ENCODE data around the gene ATAD3C. TPM values are rescaled to one million over a fixed set of nuclear protein-coding genes. Genes with fewer than 3 reads are reported as not detected.
"Not testable (repeated sequence)": the region's sequence is repeated elsewhere in the genome, so short reads cannot be mapped to it uniquely, and the experiment has no call there.

The ATAD3C gene
- total RNA-seq, 1 donor from 2014 or later: 0.51 TPM

GRCh38 chr1:1439546-1440261 is 9.8 kb upstream of the ATAD3C start:
- intact Hi-C loops (cut with DNase I): loop anchor here (5.0 kb wide), 1 partner anchor 42 kb away; the partner anchor contains the start of gene CCNL2
- DNase-seq (ENCODE audit: low spot score): no peak

GRCh38 chr1:1440262-1441001 is 9.1 kb upstream of the ATAD3C start:
- intact Hi-C loops (cut with DNase I): loop anchor here (5.0 kb wide), 1 partner anchor 43 kb away; the partner anchor contains the start of gene CCNL2
- DNase-seq (ENCODE audit: low spot score): no peak

GRCh38 chr1:1441002-1441888 is 8.2 kb upstream of the ATAD3C start:
- intact Hi-C loops (cut with DNase I): loop anchor here (5.0 kb wide), 1 partner anchor 44 kb away; the partner anchor contains the start of gene CCNL2

GRCh38 chr1:1442069-1442770 is 7.3 kb upstream of the ATAD3C start:
- intact Hi-C loops (cut with DNase I): loop anchor here (5.0 kb wide), 1 partner anchor 45 kb away; the partner anchor contains the start of gene CCNL2
- DNase-seq (ENCODE audit: low spot score): no peak

More at GRCh38 chr1:1441002-1441888, 8.2 kb upstream of the ATAD3C start:
- no peak for DNase-seq (ENCODE audit: low spot score)

- intact Hi-C loops (cut with DNase I); DNase-seq (ENCODE audit: low spot score): not testable (repeated sequence)
These were observed 2.9 kb upstream of the ATAD3C start for GRCh38 chr1:1446631-1447030.

GRCh38 chr1:1450616-1451015 is 1.1 kb downstream of the ATAD3C start:
- intact Hi-C loops (cut with DNase I); DNase-seq (ENCODE audit: low spot score): not testable (repeated sequence)

- no peak for DNase-seq (ENCODE audit: low spot score)
- intact Hi-C loops (cut with DNase I): no loop called here
These were observed 2.3 kb downstream of the ATAD3C start for GRCh38 chr1:1451696-1452364.

- intact Hi-C loops (cut with DNase I); DNase-seq (ENCODE audit: low spot score): not testable (repeated sequence)
These were observed 2.9 kb downstream of the ATAD3C start for GRCh38 chr1:1452365-1452739.

GRCh38 chr1:1452882-1453281 is 3.4 kb downstream of the ATAD3C start:
- no peak for DNase-seq (ENCODE audit: low spot score)
- intact Hi-C loops (cut with DNase I): no loop called here

- DNase-seq (ENCODE audit: low spot score); intact Hi-C loops (cut with DNase I): not testable (repeated sequence)
These were observed 5.0 kb downstream of the ATAD3C start for GRCh38 chr1:1454286-1455056.

- no peak for DNase-seq (ENCODE audit: low spot score)
- intact Hi-C loops (cut with DNase I): no loop called here
These were observed 5.9 kb downstream of the ATAD3C start for GRCh38 chr1:1455366-1455884.

GRCh38 chr1:1455934-1456333 is 6.4 kb downstream of the ATAD3C start:
- DNase-seq (ENCODE audit: low spot score); intact Hi-C loops (cut with DNase I): not testable (repeated sequence)

- DNase-seq (ENCODE audit: low spot score); intact Hi-C loops (cut with DNase I): not testable (repeated sequence)
These were observed 7.3 kb downstream of the ATAD3C start for GRCh38 chr1:1456683-1457255.

GRCh38 chr1:1459156-1459555 is 9.7 kb downstream of the ATAD3C start:
- DNase-seq (ENCODE audit: low spot score): not testable (repeated sequence)

GRCh38 chr1:1459711-1460110 is 10.2 kb downstream of the ATAD3C start:
- DNase-seq (ENCODE audit: low spot score); intact Hi-C loops (cut with DNase I): not testable (repeated sequence)

More at GRCh38 chr1:1459156-1459555, 9.7 kb downstream of the ATAD3C start:
- intact Hi-C loops (cut with DNase I): not testable (repeated sequence)

GRCh38 chr1:1460540-1461130 is 11.1 kb downstream of the ATAD3C start:
- intact Hi-C loops (cut with DNase I): no loop called here
- DNase-seq (ENCODE audit: low spot score): no peak

Data from cardiac septum (tissue), 1 donor.